ENCODE measurements around the gene CTSL.

CTSL gene

GRCh38 chr9:87707805-87708506 lies 18.0 kb upstream of the CTSL start:
- Mint-ChIP-seq H3K27ac (peak overlapping the region; percentile 32 to 64 (median 52)), H3K4me3 (no peak overlapping the region), H3K9me3 (no peaks in the 10 kb centered on the region), H3K36me3 (ENCODE audit: low read depth) (peaks cover 40% of the 10 kb centered on the region), H3K4me1 (peaks cover 22% of the 10 kb centered on the region), H3K27me3 (ENCODE audit: low read depth) (no peaks in the 10 kb centered on the region)
- TF ChIP-seq CTCF (IDR thresholded peaks at IDR 0.05; ENCODE audit: unreplicated experiment in 3 of 3), result no peak

- H3K9me3 Mint-ChIP-seq, result no peaks in the 10 kb centered on the region
- H3K27ac Mint-ChIP-seq, result no peak overlapping the region
- H3K4me3 Mint-ChIP-seq, result no peak overlapping the region
- no peak for TF ChIP-seq CTCF (IDR thresholded peaks at IDR 0.05; ENCODE audit: unreplicated experiment in 3 of 3)
- peaks cover 28% of the 10 kb centered on the region for H3K4me1 Mint-ChIP-seq
- H3K27me3 Mint-ChIP-seq (ENCODE audit: low read depth), result no peaks in the 10 kb centered on the region
- H3K36me3 Mint-ChIP-seq (ENCODE audit: low read depth), result peaks cover 37% of the 10 kb centered on the region
Measured at GRCh38 chr9:87708546-87708945, 17.4 kb upstream of the CTSL start.

- Mint-ChIP-seq H3K27ac (peak overlapping the region in 1 of 3 experiments; percentile 58), H3K27me3 (ENCODE audit: low read depth) (no peaks in the 10 kb centered on the region), H3K36me3 (ENCODE audit: low read depth) (peaks cover 35% of the 10 kb centered on the region), H3K4me1 (peaks cover 33% of the 10 kb centered on the region), H3K9me3 (no peaks in the 10 kb centered on the region), H3K4me3 (no peak overlapping the region)
- no peak for TF ChIP-seq CTCF (IDR thresholded peaks at IDR 0.05; ENCODE audit: unreplicated experiment in 3 of 3)
Measured at GRCh38 chr9:87708986-87709728, 16.8 kb upstream of the CTSL start.

GRCh38 chr9:87710443-87710842 lies 15.5 kb upstream of the CTSL start:
- peaks cover 38% of the 10 kb centered on the region for H3K4me1 Mint-ChIP-seq
- H3K9me3 Mint-ChIP-seq, result no peaks in the 10 kb centered on the region
- H3K27ac Mint-ChIP-seq, result peak overlapping the region in 1 of 3 experiments; percentile 56
- no peak for TF ChIP-seq CTCF (IDR thresholded peaks at IDR 0.05; ENCODE audit: unreplicated experiment in 3 of 3)
- H3K27me3 Mint-ChIP-seq (ENCODE audit: low read depth), result no peaks in the 10 kb centered on the region
- no peak overlapping the region for H3K4me3 Mint-ChIP-seq
- peaks cover 28% of the 10 kb centered on the region for H3K36me3 Mint-ChIP-seq (ENCODE audit: low read depth)

GRCh38 chr9:87711857-87712800 lies 13.8 kb upstream of the CTSL start:
- Mint-ChIP-seq H3K27ac (peak overlapping the region; percentile 34 to 80 (median 66)), H3K27me3 (ENCODE audit: low read depth) (no peaks in the 10 kb centered on the region), H3K36me3 (ENCODE audit: low read depth) (peaks cover 15% of the 10 kb centered on the region), H3K9me3 (no peaks in the 10 kb centered on the region), H3K4me1 (peaks cover 38% of the 10 kb centered on the region), H3K4me3 (no peak overlapping the region)
- no peak for TF ChIP-seq CTCF (IDR thresholded peaks at IDR 0.05; ENCODE audit: unreplicated experiment in 3 of 3)
